ENCODE measurements around the gene AXIN1.
"Not testable (repeated sequence)": the region's sequence is repeated elsewhere in the genome, so short reads cannot be mapped to it uniquely, and the experiment has no call there.

AXIN1 gene, protein sequence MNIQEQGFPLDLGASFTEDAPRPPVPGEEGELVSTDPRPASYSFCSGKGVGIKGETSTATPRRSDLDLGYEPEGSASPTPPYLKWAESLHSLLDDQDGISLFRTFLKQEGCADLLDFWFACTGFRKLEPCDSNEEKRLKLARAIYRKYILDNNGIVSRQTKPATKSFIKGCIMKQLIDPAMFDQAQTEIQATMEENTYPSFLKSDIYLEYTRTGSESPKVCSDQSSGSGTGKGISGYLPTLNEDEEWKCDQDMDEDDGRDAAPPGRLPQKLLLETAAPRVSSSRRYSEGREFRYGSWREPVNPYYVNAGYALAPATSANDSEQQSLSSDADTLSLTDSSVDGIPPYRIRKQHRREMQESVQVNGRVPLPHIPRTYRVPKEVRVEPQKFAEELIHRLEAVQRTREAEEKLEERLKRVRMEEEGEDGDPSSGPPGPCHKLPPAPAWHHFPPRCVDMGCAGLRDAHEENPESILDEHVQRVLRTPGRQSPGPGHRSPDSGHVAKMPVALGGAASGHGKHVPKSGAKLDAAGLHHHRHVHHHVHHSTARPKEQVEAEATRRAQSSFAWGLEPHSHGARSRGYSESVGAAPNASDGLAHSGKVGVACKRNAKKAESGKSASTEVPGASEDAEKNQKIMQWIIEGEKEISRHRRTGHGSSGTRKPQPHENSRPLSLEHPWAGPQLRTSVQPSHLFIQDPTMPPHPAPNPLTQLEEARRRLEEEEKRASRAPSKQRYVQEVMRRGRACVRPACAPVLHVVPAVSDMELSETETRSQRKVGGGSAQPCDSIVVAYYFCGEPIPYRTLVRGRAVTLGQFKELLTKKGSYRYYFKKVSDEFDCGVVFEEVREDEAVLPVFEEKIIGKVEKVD

DNA sequence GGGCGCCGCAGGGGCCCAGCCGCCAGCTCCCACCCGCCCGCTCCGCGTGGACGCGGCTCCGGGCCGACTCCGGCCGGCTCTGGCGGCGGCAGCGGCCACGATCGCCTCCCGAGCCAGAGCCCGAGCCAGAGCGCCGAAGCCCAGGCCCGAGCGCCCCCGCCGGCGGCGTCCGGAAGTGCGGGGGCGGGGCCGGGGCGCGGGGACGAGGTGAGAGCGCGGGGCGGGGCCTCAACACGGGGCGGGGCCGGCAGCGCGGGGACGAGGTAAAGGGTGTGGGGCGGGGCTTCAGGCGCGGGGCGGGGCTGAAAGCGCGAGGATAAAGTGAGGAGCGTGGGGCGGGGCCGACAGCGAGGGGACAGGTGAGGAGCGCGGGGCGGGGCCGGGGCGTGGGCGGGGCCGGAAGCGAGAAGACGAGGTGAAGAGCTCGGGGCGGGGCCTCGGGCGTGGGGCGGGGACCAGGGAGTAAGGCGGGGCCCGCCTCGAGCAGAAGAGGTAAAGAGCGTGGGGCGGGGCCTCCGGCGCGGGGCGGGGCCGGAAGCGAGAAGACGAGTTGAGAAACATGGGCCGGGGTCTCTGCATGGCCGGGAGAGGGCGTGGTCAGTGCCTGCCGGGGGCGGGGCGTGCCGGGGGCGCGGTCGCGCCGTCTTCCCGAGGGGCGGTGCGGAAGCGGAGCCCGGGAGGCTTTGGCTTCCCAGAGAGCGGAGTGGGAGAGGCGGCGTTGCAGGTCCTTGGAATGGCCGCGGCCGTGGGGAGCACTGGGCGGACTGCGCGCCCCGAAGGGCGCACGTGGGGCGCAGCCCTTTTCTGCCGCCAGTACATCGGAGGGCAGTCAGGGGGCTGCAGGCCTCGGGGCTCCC is at the start of gene AXIN1:
AXIN1 (minus strand) TSS at position 177 of the 857 bp plus-strand sequence. CDS start 5,698 bp downstream, outside the sequence.
- peak; percentile 100 for DNase-seq

DNA sequence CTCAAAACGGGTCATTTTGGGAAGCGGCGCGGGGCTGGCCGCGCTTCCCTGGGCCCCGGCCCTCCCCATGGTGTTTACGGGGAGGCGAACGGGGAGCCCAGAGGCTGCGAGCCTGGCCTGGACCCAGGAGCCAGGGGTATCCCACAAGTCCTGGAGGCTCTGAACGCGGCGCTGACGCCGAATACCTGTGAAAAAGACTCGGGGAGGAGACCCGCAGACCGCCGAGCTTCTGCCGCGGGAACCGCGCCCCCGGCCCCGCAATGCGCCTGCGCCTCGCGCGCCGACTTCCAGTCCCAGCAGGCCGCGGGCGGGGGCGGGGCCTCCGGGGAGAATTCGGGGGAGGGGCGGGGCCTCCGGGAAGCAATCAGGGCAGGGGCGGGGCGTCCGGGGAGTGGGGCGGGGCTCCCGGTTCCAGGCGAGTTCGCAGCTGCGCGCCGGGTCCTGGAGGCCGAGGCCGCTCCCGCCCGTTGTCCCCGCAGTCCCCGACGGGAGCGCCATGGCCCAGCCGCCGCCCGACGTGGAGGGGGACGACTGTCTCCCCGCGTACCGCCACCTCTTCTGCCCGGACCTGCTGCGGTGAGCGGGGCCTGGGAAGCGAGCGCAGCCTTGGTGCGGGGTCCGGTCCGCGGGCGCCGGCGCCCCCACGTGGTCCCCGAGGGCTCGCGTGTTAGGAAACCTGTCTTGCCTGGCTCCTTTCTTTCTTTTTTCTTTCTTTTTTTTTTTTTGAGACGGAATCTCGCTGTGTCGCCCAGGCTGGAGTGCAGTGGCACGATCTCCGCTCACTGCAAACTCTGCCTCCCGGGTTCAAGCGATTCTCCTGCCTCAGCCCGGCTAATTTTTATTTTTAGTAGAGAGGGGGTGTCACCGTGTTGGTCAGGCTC is 49.2 kb upstream of the AXIN1 start, which contains the start of gene DECR2:
DECR2 (plus strand) TSS at position 418 of the 881 bp plus-strand sequence; CDS start at position 497, 79 bp downstream.
- DNase-seq = peak; percentile 98

DNA sequence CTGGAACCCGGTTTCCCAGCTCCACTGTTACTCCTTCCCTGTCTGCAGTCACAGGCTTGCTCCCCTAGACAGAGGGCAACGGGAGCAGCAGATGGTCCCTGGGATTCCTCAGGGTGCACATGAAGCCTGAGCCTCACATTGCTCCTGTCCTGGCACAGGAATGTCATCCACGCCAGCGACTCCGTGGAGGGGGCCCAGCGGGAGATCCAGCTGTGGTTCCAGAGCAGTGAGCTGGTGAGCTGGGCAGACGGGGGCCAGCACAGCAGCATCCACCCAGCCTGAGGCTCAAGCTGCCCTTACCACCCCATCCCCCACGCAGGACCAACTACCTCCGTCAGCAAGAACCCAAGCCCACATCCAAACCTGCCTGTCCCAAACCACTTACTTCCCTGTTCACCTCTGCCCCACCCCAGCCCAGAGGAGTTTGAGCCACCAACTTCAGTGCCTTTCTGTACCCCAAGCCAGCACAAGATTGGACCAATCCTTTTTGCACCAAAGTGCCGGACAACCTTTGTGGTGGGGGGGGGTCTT is 47.6 kb upstream of the AXIN1 start:
- DNase-seq = no peak

GRCh38 chr16:399340-400019 is 47.0 kb upstream of the AXIN1 start:
- no peak for DNase-seq

DNA sequence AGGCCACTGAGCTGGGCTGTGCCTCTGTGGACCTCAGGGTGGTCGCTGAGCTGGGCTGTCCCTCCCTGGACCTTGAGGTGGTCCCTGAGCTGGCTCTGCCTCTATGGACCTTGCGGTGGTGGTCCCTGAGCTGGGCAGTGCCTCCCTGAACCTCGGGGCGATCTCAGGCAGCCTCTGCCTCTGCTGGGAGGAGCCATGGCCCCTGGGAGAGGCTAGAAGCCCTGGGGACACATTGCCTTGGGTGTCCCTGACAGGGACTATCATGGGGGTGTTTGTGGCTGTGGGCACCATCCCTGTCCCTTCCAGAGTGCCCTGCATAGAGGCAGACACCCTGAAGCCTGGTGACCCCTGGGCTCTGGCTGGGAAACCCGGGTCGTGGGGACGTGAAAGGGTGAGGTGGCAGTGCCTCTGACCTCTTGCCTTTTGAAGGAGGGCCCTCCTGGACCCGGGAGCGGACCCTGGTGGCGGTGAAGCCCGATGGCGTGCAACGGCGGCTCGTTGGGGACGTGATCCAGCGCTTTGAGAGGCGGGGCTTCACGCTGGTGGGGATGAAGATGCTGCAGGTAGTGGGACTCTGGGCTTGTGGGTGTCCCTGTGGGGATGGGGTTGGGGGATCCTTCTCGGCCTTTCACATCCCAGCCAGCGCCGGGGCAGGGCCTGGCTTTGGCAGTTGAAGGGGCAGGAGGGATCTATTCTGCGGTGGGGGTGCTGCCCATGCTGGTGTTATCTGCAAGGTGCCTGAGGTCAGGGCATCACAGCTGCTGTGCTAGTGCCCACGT is 46.2 kb upstream of the AXIN1 start:
- DNase-seq = no peak

DNA sequence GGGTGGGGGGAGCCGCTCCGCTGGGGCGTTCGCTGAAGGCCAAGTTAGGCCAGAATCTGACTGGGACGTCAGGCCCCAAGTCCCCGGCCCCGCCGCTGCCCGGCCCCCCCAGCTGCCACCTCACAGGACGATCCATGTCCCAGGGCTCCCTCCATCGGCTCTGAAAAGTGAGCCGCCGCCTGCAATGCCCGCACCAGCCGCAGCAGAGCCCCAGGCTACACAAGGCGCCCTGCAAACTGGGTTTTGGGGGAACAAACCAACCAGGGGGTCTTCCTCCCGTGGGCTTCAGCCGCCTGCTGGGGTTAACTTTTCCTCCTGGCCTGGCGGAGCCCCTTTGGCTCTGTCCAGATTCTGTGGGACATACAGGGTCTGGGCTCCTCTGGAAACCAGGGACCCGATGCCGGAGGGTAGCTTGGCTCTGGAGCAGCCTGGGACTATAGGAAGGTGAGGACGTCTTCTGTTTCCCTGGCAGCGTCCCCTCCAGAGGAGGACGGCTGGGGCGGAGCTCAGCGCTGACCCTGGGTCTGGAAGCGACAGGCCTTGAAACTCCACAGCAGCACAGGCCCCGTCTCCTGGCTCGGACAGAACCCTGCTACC is 45.3 kb upstream of the AXIN1 start:
- peak; percentile 24 for DNase-seq

GRCh38 chr16:397135-397661 is 44.7 kb upstream of the AXIN1 start, which contains the start of gene NME4:
TSS of gene NME4 (plus strand) at chr16:397199. CDS start at chr16:397223, 24 bp downstream.
- no peak for DNase-seq

DNA sequence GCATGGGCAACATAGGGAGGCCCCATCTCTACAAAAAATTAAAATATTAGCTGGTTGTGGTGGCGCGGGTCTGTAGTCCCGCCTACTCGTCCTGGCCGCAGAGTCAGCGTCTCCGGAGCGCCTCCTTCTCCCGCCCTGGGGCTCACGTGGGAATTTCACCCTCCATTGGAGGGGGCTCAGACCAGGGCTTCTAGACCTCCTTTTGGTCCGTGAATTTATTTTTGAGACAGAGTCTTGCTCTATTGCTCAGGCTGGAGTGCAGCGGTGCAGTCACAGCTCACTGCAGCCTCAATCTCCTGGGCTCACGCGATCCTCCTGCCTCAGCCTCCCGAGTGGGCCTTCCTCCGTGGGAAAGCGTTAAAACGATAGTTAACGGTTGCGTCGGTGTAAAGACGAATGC is 44.1 kb upstream of the AXIN1 start:
- DNase-seq = no peak

DNA sequence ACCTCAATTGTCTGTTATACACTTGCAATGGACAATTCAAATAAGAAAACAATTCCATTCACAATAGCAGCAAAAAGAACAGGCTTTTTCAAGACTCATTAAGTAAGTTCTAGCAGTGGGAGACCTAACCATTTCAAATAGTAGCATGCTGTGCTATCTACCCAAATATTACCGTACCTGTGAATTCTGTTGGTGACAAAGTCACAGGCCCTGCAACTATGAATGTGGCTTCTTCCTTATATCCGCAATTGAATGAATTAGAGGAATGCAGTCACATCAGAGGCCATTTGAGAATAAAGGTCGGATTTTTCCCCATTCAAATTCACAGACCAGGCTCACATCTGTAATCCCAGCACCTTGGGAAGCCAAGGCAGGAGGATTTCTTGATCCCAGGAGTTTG is 43.7 kb upstream of the AXIN1 start:
- DNase-seq = no peak

DNA sequence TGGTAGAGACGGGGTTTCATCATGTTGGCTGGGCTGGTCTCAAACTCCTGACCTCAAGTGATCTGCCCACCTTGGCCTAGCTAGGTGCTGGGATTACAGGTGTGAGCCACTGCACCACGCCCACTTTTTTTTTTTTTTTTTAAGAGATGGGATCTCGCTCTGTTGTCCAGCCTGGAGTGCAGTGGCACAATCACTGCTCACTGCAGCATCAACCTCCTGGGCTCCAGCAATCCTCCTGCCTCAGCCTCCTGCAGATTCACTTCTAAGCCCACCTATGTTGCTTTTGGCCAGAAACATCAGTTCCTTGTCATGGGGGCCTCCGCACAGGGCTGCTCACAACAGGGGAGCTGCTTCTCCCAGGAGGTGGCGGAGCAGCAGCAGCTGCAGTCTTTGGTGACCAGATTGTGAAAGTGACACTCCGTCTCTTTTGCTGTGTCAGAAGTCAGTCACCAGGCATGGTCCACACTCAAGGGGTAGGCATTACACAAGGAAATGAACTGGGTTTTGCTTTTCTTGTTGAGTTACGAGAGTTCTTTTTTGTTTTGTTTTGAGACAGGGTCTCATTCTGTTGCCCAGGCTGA is 40.0 kb upstream of the AXIN1 start:
- DNase-seq = no peak

DNA sequence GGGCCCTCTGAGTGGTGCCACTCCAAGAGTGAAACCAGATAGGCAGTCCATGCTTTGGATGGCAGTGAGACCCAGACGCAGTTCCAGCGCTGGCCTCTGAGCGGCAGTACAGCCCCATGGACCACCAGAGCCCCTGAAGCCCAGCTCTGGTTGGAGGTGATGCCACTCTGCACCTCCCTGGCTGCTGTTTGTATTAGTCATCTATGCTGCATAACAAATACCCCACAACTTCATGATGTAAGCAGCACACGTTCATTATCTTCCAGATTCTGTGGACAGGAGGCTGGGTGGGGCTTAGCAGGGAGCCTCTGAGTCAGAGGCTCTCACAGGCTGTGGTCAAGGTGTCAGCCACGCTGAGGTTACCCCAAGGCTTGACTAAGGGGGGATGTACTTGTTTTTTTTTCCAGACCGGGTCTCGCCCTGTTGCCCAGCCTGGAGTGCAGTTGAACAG is 39.4 kb upstream of the AXIN1 start:
- peak; percentile 80 for DNase-seq

DNA sequence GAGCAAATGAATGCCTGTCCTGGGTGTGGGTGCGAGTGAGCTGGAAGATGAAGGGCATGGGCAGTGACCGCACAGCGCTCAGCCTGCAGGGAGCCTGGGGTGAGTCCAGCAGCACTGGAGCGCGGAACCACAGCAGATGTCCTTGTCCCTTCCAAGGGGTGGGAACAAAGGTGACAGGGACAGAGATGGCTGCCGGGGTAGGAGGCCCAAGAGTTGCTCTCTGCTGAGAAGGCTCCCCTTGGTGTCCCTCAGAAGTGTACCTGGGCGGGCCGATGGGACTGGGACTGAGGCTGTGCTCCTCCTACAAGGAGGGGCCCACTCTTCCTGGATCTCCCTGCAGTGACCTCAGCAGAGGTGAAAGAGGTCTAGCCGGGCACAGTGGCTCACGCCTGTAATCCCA is 36.8 kb upstream of the AXIN1 start:
- no peak for DNase-seq

- not testable (repeated sequence) for DNase-seq
Measured at GRCh38 chr16:387761-388666, 35.5 kb upstream of the AXIN1 start.

DNA sequence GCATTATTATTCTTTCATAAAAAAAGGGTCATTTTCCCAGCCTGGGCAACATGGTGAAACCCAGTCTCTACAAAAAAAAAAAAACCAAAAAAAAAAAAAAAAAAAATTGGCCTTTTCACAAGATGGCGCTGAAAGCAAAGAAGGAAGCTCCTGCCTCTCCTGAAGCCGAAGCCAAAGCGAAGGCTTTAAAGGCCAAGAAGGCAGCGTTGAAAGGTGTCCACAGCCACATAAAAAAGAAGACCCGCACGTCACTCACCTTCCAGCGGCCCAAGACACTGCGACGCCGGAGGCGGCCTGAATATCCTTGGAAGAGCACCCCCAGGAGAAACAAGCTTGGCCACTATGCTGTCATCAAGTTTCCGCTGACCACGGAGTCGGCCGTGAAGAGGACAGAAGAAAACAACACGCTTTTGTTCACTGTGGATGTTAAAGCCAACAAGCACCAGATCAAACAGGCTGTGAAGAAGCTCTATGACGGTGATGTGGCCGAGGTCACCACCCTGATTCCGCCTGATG is 34.2 kb upstream of the AXIN1 start:
- DNase-seq = no peak

DNA sequence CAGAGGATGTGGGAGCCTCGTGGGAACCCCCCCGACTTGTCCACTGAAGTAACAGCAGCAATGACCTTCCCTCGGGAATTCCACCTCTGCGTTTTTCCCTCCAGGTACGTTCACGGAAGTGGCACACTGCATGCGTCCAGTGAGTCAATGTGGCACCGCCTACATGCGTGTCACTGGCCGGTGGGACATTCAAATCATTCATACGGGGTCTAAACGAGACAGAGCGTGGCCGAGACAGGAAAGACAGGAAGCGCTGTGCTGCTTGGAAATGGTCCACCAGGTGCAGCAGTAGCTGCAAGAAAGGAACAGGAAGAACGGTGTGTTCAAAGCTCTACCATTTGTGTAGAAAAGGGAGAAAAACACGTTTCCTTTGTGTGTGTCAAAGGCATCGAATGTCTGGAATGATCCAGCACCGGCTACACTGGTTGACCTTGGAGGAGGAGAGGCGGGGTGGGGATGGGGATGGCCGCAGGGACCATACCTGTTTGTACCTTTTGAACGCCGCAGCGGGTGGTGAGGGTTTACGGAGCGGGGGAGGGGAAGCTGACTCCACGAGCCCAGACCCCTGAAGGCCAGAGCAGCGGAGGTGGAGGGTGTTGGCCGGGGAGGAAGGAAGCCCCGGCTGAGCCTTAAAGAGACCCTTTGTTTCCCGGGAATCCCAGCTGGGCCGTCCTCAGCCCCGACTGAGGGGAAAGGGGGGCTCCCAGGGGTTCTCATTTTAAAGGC is 31.0 kb upstream of the AXIN1 start:
- DNase-seq = peak; percentile 52

Data from stimulated activated CD4-positive, alpha-beta T cell treated with anti-CD3 and anti-CD28 coated beads, Interleukin-4, amount 100 ng/mL, for 24 hours (primary cell).